ENCODE data around the gene MIOX. TPM values are rescaled to one million over a fixed set of nuclear protein-coding genes. Genes with fewer than 3 reads are reported as not detected.

Gene MIOX
- total and polyA plus RNA-seq, 2 of the 13 experiments (the other 11 are each of a cell fraction or from before 2014, with no cell fraction given), result 1.5 to 2.9 TPM

- TF ChIP-seq ZNF430 (CRISPR knock-in tag; IDR thresholded peaks at IDR 0.05), result no peak
- TF ChIP-seq YY1 (IDR thresholded peaks at IDR 0.05; ENCODE audit: insufficient read depth, insufficient replicate concordance, low read depth, low read length), result peak; percentile 50
- TF ChIP-seq MBD4 (IDR thresholded peaks at IDR 0.05; ENCODE audit: borderline replicate concordance, low read length), result no peak
- no peak for TF ChIP-seq ZNF563 (CRISPR knock-in tag; IDR thresholded peaks at IDR 0.05)
- TF ChIP-seq STAT6 (CRISPR knock-in tag; IDR thresholded peaks at IDR 0.05; ENCODE audit: borderline replicate concordance), result no peak
- peak; percentile 48; the same call in 1 of the 2 replicates for TF ChIP-seq CSRNP1 (CRISPR knock-in tag; IDR thresholded peaks at IDR 0.05)
- TF ChIP-seq SP4 (CRISPR knock-in tag; IDR thresholded peaks at IDR 0.05), result peak; percentile 74
- no peak for TF ChIP-seq ATF7 (IDR thresholded peaks at IDR 0.05)
- 0 out of 2 replicates have a peak, but pooled peaks have one; percentile 3 for TF ChIP-seq ATF7 (CRISPR knock-in tag; IDR thresholded peaks at IDR 0.05)
- TF ChIP-seq ASH2L (IDR thresholded peaks at IDR 0.05; ENCODE audit: insufficient read length, low read depth, low read length), result peak; percentile 44
- 0 out of 2 replicates have a peak, but pooled peaks have one; percentile 54 for TF ChIP-seq KLF12 (CRISPR knock-in tag; IDR thresholded peaks at IDR 0.05; ENCODE audit: borderline replicate concordance)
- TF ChIP-seq ZNF816 (CRISPR knock-in tag; IDR thresholded peaks at IDR 0.05; ENCODE audit: borderline replicate concordance), result peak; percentile 60; the same call in 1 of the 2 replicates
- 0 out of 2 replicates have a peak, but pooled peaks have one; percentile 40 for TF ChIP-seq TOPORS (CRISPR knock-in tag; IDR thresholded peaks at IDR 0.05)
- 0 out of 2 replicates have a peak, but pooled peaks have one; percentile 28 for TF ChIP-seq ZNF672 (CRISPR knock-in tag; IDR thresholded peaks at IDR 0.05)
- TF ChIP-seq BRD4 (CRISPR knock-in tag; IDR thresholded peaks at IDR 0.05), result no peak
- TF ChIP-seq SRSF4 (IDR thresholded peaks at IDR 0.05; ENCODE audit: low read depth, low read length, poor library complexity, severe bottlenecking), result no peak
- TF ChIP-seq TCF7L2 (IDR thresholded peaks at IDR 0.05; ENCODE audit: low read depth, low read length), result no peak
These were observed 39.6 kb downstream of the MIOX start (continued) for GRCh38 chr22:50526108-50526833.
